Epithelial cell of proximal tubule (primary cell): ENCODE results near the gene GHITM. TPM values are rescaled to one million over a fixed set of nuclear protein-coding genes. Genes with fewer than 3 reads are reported as not detected.
"Not testable (repeated sequence)": the region's sequence is repeated elsewhere in the genome, so short reads cannot be mapped to it uniquely, and the experiment has no call there.

Source experiments
- DNase-seq: peaks from one replicate; pipeline ENCODE4 v3.0.0-alpha.2; 2011; ENCODE audit warnings: low read depth
- H3K4me3 ChIP-seq: 2 replicates; pipeline ENCODE4 v1.5.1; 2011; ENCODE audit warnings: low read depth, mild to moderate bottlenecking, low read length
- CTCF ChIP-seq: conservative IDR thresholded peaks from 2 replicates; pipeline ENCODE4 v1.5.1; 2012; ENCODE audit warnings: low read depth, mild to moderate bottlenecking, low read length
- total RNA-seq: library from RNA; depleted of rRNA; stranded (reverse); fragments of >200 nt; gene quantifications from 2 replicates; pipeline ENCODE4 v1.2.3, GENCODE V29; 2015

The GHITM gene
- total RNA-seq, 1 donor from 2014 or later: 174 TPM

- no peak overlapping the region for H3K4me3 ChIP-seq
- no peak for DNase-seq
- no peak for TF ChIP-seq CTCF
Measured at GRCh38 chr10:84135836-84136235, 3.5 kb upstream of the GHITM start.

- no peak overlapping the region for H3K4me3 ChIP-seq
- no peak for DNase-seq
- no peak for TF ChIP-seq CTCF
Measured at GRCh38 chr10:84137811-84138210, 1.5 kb upstream of the GHITM start.

GRCh38 chr10:84138478-84139125, 707 bp upstream of the GHITM start:
- H3K4me3 ChIP-seq: peak overlapping the region; percentile 83
- TF ChIP-seq CTCF: no peak
- no peak for DNase-seq

GRCh38 chr10:84140036-84140379, 699 bp downstream of the GHITM start:
- no peak for DNase-seq
- H3K4me3 ChIP-seq: peak overlapping the region; percentile 83
- TF ChIP-seq CTCF: no peak

- TF ChIP-seq CTCF: no peak
- no peak overlapping the region for H3K4me3 ChIP-seq
- no peak for DNase-seq
Measured at GRCh38 chr10:84147347-84147746, 8.0 kb downstream of the GHITM start.

- not testable (repeated sequence) for DNase-seq, H3K4me3 ChIP-seq
- peak; percentile 82 for TF ChIP-seq CTCF
Measured at GRCh38 chr10:84148006-84148597, 8.8 kb downstream of the GHITM start.

GRCh38 chr10:84149854-84150253, 10.5 kb downstream of the GHITM start:
- TF ChIP-seq CTCF: no peak
- DNase-seq: no peak
- no peak overlapping the region for H3K4me3 ChIP-seq
